ENCODE measurements around the gene RPIA.
"Not testable (repeated sequence)": the region's sequence is repeated elsewhere in the genome, so short reads cannot be mapped to it uniquely, and the experiment has no call there.

The RPIA gene

GRCh38 chr2:88795932-88796331, 104.5 kb downstream of the RPIA start:
- DNase-seq: not testable (repeated sequence)

DNA sequence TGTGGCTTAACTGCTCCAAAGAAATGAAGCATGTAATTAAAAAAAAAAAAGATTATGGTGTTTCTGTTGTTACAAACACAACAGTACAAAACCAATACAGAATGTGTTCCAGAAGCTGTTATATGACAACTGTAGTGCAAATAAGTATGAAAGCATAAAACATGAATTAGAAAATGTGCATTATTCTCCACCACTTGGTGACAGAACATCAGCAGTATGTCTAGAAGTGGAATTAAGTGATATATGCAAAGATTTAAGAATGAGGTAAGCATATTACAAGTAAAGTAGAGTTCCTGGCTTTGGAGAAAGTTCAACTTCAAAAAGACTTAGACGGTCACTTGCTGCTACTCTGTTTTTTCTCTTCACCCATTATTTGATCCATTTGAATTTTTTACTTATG, 105.0 kb downstream of the RPIA start:
- not testable (repeated sequence) for DNase-seq

DNA sequence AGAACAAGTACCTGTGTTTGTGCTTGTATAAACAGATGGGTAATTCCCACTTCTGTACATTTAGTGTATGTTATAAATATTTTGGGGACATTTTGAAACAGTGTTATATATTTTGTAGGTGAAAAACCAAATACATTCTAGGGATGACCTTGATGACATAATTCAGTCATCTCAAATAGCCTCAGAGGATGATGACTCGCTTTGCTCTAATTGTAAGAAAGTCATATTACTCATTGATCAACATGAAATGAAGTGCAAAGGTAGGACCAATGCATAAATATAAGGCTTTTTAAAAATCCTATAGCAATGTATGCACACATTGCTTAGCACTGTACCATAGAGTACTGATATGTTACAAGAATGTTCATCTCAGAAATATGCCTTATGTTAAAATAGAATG, 105.7 kb downstream of the RPIA start:
- not testable (repeated sequence) for DNase-seq

Data from DMS53 (cell line).